Loucy (cell line): ENCODE results near the gene ABLIM2.

Experiments
- CTCF ChIP-seq: fragments of 200-600 bp; sonication (generic); conservative IDR thresholded peaks from 2 replicates; pipeline ENCODE4 v1.5.1; 2014; ENCODE audit warnings: mild to moderate bottlenecking, antibody characterized with exemption, low read length
- EZH2phosphoT487 ChIP-seq: fragments of 200-600 bp; IDR thresholded peaks from 2 replicates; pipeline ENCODE4 v1.6.1; 2018; ENCODE audit warnings: antibody characterized with exemption, mild to moderate bottlenecking, moderate library complexity, borderline replicate concordance

- TF ChIP-seq EZH2phosphoT487 = no peak
- no peak for TF ChIP-seq CTCF
These were observed 43.5 kb downstream of the ABLIM2 start for GRCh38 chr4:8115203-8115520.
